K562 treated with DMSO at 1 percent for 48 hours (cell line): Measurements from ENCODE around the gene SKIL. TPM values are rescaled to one million over a fixed set of nuclear protein-coding genes. Genes with fewer than 3 reads are reported as not detected.

Source experiments
- total RNA-seq: library from RNA; unstranded; fragments of 300-600 nt; gene quantifications from 2 replicates; pipeline ENCODE4 v1.2.3, GENCODE V29; 2022; ENCODE audit warnings: low replicate concordance; ENCODE audit errors: extremely low read depth

Gene SKIL
- total RNA-seq: not detected in 2 replicates

GRCh38 chr3:170357176-170358041 lies at the start of gene SKIL:
Gene SKIL, plus strand, starts transcription at chr3:170357715. Its CDS starts 2,617 bp downstream, at chr3:170360332.

GRCh38 chr3:170418422-170419398 lies 61.2 kb downstream of the SKIL start, which contains the start of gene CLDN11:
Gene CLDN11, plus strand, starts transcription at chr3:170418868. Its CDS starts 199 bp downstream, at chr3:170419067.

Other genes starting within 250 kb of the SKIL start
- not detected in 2 replicates for gene PHC3, start 176.0 kb upstream of the SKIL start, total RNA-seq
- not detected in 2 replicates for gene PRKCI, start 135.3 kb upstream of the SKIL start, total RNA-seq
- gene CLDN11, start 61.2 kb downstream of the SKIL start, total RNA-seq: not detected in 2 replicates
- gene SLC7A14, start 228.4 kb downstream of the SKIL start, total RNA-seq: not detected in 2 replicates